HepG2 (cell line): ENCODE data around the gene DLL4. TPM values are rescaled to one million over a fixed set of nuclear protein-coding genes. Genes with fewer than 3 reads are reported as not detected.

Experiments
- EEA1 ChIP-seq: sonication (generic); formaldehyde crosslinking; IDR thresholded peaks from 2 replicates; pipeline ENCODE4 v1.5.1; 2020; ENCODE audit warnings: mild to moderate bottlenecking, missing genetic modification reagents, borderline replicate concordance
- ESRRA ChIP-seq: sonication (generic); formaldehyde crosslinking; IDR thresholded peaks from 2 replicates; pipeline ENCODE4 v1.5.1; 2020; ENCODE audit warnings: mild to moderate bottlenecking, low read depth, missing genetic modification reagents
- FOSL2 ChIP-seq: sonication (generic); formaldehyde crosslinking; IDR thresholded peaks from 2 replicates; pipeline ENCODE4 v1.4.0; 2020; ENCODE audit warnings: missing genetic modification reagents
- FOXK1 ChIP-seq: sonication (generic); formaldehyde crosslinking; IDR thresholded peaks from 2 replicates; pipeline ENCODE4 v1.4.0; 2020; ENCODE audit warnings: low read depth, missing genetic modification reagents, borderline replicate concordance
- FOXO1 ChIP-seq: sonication (generic); formaldehyde crosslinking; IDR thresholded peaks from 2 replicates; pipeline ENCODE4 v1.4.0; 2020; ENCODE audit warnings: missing genetic modification reagents
- HIC2 ChIP-seq: sonication (generic); formaldehyde crosslinking; IDR thresholded peaks from 2 replicates; pipeline ENCODE4 v1.9.0; 2022; ENCODE audit warnings: low read depth, missing genetic modification reagents
- MED8 ChIP-seq: sonication (generic); formaldehyde crosslinking; IDR thresholded peaks from 2 replicates; pipeline ENCODE4 v1.8.1; 2023; ENCODE audit warnings: mild to moderate bottlenecking, missing genetic modification reagents; ENCODE audit not compliant: insufficient replicate concordance
- MIXL1 ChIP-seq: IDR thresholded peaks from 2 replicates; pipeline ENCODE4 v1.6.1; 2016
- NFKBIZ ChIP-seq: IDR thresholded peaks from 2 replicates; pipeline ENCODE4 v1.6.1; 2018; ENCODE audit warnings: missing genetic modification reagents, missing compliant biosample characterization
- PHB2 ChIP-seq: fragments of 450-650 bp; IDR thresholded peaks from 2 replicates; pipeline ENCODE4 v1.6.1; 2018; ENCODE audit not compliant: partially characterized antibody
- RXRA ChIP-seq: sonication (generic); formaldehyde crosslinking; IDR thresholded peaks from 2 replicates; pipeline ENCODE4 v1.5.1; 2020; ENCODE audit warnings: missing genetic modification reagents
- SIX4 ChIP-seq: sonication (generic); formaldehyde crosslinking; IDR thresholded peaks from 2 replicates; pipeline ENCODE4 v1.4.0; 2020; ENCODE audit warnings: missing genetic modification reagents
- ZBTB33 ChIP-seq: sonication (generic); formaldehyde crosslinking; IDR thresholded peaks from 2 replicates; pipeline ENCODE4 v1.4.0; 2020; ENCODE audit warnings: missing genetic modification reagents
- ZBTB43 ChIP-seq: sonication (generic); formaldehyde crosslinking; conservative IDR thresholded peaks from 2 replicates; pipeline ENCODE4 v1.4.0; 2020; ENCODE audit warnings: missing genetic modification reagents
- ZFY ChIP-seq: sonication (generic); formaldehyde crosslinking; IDR thresholded peaks from 2 replicates; pipeline ENCODE4 v1.4.0; 2020; ENCODE audit warnings: missing genetic modification reagents
- ZFYVE20 ChIP-seq: sonication (generic); formaldehyde crosslinking; IDR thresholded peaks from 2 replicates; pipeline ENCODE4 v1.8.0; 2023; ENCODE audit warnings: low read depth, mild to moderate bottlenecking, moderate library complexity, missing genetic modification reagents, borderline replicate concordance
- ZNF17 ChIP-seq: sonication (generic); formaldehyde crosslinking; IDR thresholded peaks from 2 replicates; pipeline ENCODE4 v1.5.0; 2020; ENCODE audit warnings: mild to moderate bottlenecking, missing genetic modification reagents
- ZNF512 ChIP-seq: sonication (generic); formaldehyde crosslinking; IDR thresholded peaks from 2 replicates; pipeline ENCODE4 v1.4.0; 2020; ENCODE audit warnings: mild to moderate bottlenecking, missing genetic modification reagents
- ZNF550 ChIP-seq: sonication (generic); formaldehyde crosslinking; IDR thresholded peaks from 2 replicates; pipeline ENCODE4 v1.4.0; 2020; ENCODE audit warnings: mild to moderate bottlenecking, missing genetic modification reagents, borderline replicate concordance
- ZNF564 ChIP-seq: sonication (generic); formaldehyde crosslinking; IDR thresholded peaks from 2 replicates; pipeline ENCODE4 v1.8.1; 2023; ENCODE audit warnings: mild to moderate bottlenecking, missing genetic modification reagents
- ZNF670 ChIP-seq: sonication (generic); formaldehyde crosslinking; IDR thresholded peaks from 2 replicates; pipeline ENCODE4 v1.8.0; 2022; ENCODE audit warnings: mild to moderate bottlenecking, missing genetic modification reagents, borderline replicate concordance
- ZNF724P ChIP-seq: sonication (generic); formaldehyde crosslinking; IDR thresholded peaks from 2 replicates; pipeline ENCODE4 v1.8.0; 2022; ENCODE audit warnings: missing genetic modification reagents, borderline replicate concordance
- ZNF772 ChIP-seq: sonication (generic); formaldehyde crosslinking; IDR thresholded peaks from 2 replicates; pipeline ENCODE4 v1.5.0; 2020; ENCODE audit warnings: mild to moderate bottlenecking, missing genetic modification reagents
- polyA plus RNA-seq, 8 experiments: library from polyadenylated mRNA; depleted of rRNA in 3 of 8; stranded (reverse) in 7 of 8; unstranded in 1 of 8; fragments of >200 nt; fragmentation: Illumina TruSeq in 4 of 8; extraction: Trizol in 4 of 8; gene quantifications; 2 replicates each; pipeline versions ENCODE4 v1.2.1 to v1.2.3, GENCODE V29; 2011 to 2016; ENCODE audit warnings: low read depth in 4 of 8, missing spikeins in 1 of 8, mixed read lengths in 1 of 8; ENCODE audit not compliant: insufficient read depth in 1 of 8
- total RNA-seq, 5 experiments: library from RNA; depleted of rRNA; stranded (reverse); fragments of >200 nt; fragmentation: Illumina TruSeq; extraction: Trizol; gene quantifications; 2 replicates each; pipeline ENCODE4 v1.2.3, GENCODE V29; 2016; ENCODE audit warnings: low read depth in 1 of 5

DLL4 gene
- total and polyA plus RNA-seq, 2 of the 13 experiments (the other 11 are each of a cell fraction or from before 2014, with no cell fraction given) = 0.20 to 0.25 TPM

- TF ChIP-seq ZNF17 (CRISPR knock-in tag) = no peak
- TF ChIP-seq ZNF670 (CRISPR knock-in tag) = no peak
- no peak for TF ChIP-seq NFKBIZ (CRISPR knock-in tag)
- no peak for TF ChIP-seq FOXO1 (CRISPR knock-in tag)
- no peak for TF ChIP-seq ZNF724P (CRISPR knock-in tag)
- TF ChIP-seq ZBTB43 (CRISPR knock-in tag) = no peak
- TF ChIP-seq ZFYVE20 (CRISPR knock-in tag) = no peak
- peak; percentile 42 for TF ChIP-seq ZFY
- TF ChIP-seq FOSL2 = peak; percentile 52
- no peak for TF ChIP-seq EEA1
- no peak for TF ChIP-seq SIX4 (CRISPR knock-in tag)
- peak; percentile 34; the same call in 1 of the 2 replicates for TF ChIP-seq RXRA (CRISPR knock-in tag)
- no peak for TF ChIP-seq MIXL1 (CRISPR knock-in tag)
- TF ChIP-seq FOXK1 (CRISPR knock-in tag) = peak; percentile 64; the same call in 1 of the 2 replicates
- no peak for TF ChIP-seq ZNF550
- TF ChIP-seq HIC2 (CRISPR knock-in tag) = peak; percentile 60; the same call in 1 of the 2 replicates
- no peak for TF ChIP-seq ESRRA
- TF ChIP-seq MED8 (CRISPR knock-in tag) = no peak
- TF ChIP-seq ZBTB33 (CRISPR knock-in tag) = peak; percentile 55; the same call in 1 of the 2 replicates
- no peak for TF ChIP-seq PHB2
- no peak for TF ChIP-seq ZNF564 (CRISPR knock-in tag)
- peak; percentile 76; the same call in 1 of the 2 replicates for TF ChIP-seq ZNF772 (CRISPR knock-in tag)
- no peak for TF ChIP-seq ZNF512 (CRISPR knock-in tag)
Measured at GRCh38 chr15:40893733-40894680, 35.1 kb upstream of the DLL4 start, which contains the start of gene VPS18 (continued).
